HG03095 (cell line): ENCODE measurements around the gene DUOX1.
"Not testable (repeated sequence)": the region's sequence is repeated elsewhere in the genome, so short reads cannot be mapped to it uniquely, and the experiment has no call there.

Source experiments
- ATAC-seq: cut with Tn5 transposase; IDR thresholded peaks from one replicate; pipeline ENCODE4 v1.9.1; 2021; ENCODE audit warnings: moderate library complexity; ENCODE audit not compliant: unreplicated experiment

Gene DUOX1

DNA sequence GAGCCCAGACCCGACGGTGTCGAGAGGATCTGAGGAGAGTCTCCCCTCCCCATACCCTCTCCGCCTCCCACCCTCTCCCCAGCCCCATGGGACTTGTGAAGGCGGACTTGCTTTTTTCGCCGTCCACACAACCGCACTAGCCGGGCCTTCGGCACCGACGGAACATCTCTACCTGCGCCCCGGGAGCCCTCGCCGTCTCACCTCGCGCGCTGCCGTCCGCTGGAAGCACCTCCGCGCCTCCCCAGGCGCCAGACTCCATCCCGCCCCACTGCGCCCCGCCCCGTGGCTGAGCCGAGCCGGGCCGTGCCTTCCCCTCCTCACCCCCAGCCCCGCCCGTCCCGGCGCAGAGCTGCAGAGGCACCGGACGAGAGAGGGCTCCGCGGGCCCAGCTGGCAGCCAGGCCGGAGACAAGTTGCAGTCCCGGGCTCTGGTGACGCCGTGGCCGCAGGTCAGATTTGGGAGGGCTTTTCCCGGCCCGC, at the start of gene DUOX1, which contains the start of gene DUOXA1:
DUOX1 (plus strand) TSS at position 344 of the 479 bp plus-strand sequence. CDS start 1,973 bp downstream, outside the sequence.
DUOXA1 (minus strand) TSS at position 229 of the 479 bp plus-strand sequence. CDS start 6,865 bp downstream, outside the sequence.
- ATAC-seq = no peak

DNA sequence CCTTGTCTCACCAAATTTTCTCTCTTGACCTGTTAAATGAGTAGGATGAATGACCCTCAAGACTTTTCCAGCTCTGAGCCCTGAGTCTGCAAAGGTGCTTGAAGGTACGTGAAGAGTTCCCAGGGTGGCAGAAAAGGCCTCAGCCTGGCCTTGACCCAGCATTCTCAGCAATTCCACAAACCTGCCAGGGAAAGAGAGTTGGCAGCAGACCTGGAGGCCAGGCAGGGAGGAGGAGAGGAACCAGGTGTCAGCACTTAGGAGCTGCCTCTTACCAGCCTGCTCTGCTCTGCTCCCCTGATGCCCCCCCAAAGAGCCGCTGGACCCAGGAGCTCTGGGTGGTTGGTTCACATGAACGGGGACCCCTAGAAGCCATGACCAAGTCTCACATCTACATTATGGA, 49.2 kb upstream of the DUOX1 start:
- not testable (repeated sequence) for ATAC-seq

DNA sequence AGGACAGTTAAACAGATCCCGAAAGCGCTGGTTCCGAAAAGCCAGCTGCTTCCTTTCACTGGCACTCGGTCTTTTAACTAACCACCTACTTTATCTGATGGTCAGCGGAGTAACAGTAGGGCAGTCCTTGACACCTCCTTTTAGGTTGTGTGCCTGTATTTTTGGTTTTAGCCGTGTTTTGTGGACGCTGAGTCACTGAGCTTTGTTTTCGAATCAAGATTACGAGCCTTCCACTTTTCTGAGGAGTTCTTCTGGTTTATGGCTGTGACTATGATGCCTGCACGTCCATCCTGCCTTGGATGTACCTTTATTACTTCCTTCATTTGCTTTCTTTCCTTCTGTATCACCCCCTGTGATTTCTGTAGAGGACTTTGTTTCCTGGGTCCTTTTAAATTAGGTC, 47.4 kb upstream of the DUOX1 start:
- not testable (repeated sequence) for ATAC-seq

DNA sequence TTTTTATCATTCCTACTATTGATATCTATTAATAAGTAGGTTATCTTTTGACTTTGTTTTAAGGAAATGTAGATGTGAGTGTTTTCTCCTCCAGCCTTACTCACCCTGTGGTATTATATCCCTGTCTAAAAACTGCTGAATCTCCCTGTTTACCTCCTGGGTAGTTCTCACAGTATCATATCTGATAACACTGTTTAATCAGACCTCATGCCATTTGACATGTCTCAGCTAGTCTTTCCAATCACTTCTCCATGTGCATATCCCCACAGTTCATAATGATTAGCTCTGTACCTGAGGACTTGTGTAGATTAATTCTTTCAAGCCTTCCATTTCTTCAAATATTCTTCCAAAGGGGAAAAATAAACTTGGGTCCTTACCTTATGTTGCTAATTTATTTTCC, 46.6 kb upstream of the DUOX1 start:
- ATAC-seq = no peak

DNA sequence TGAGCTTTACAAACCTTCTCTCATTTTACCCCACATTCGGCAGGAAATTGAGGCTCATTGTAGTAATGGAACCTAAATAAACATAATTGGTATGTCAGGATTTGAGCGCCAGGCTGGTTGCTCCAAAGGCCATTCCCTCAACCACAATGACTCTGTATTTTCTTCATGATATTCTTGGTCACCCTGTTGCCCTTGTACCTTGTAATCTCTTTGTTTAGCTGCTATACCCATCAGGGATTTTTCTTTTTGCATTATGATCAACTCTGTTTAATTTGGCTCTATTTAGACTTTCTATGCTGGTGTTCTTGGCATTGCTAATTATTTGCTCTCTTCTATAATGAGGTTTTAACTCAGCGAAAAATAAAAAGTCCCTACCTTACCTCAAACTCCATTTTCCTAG, 45.6 kb upstream of the DUOX1 start:
- ATAC-seq = no peak

DNA sequence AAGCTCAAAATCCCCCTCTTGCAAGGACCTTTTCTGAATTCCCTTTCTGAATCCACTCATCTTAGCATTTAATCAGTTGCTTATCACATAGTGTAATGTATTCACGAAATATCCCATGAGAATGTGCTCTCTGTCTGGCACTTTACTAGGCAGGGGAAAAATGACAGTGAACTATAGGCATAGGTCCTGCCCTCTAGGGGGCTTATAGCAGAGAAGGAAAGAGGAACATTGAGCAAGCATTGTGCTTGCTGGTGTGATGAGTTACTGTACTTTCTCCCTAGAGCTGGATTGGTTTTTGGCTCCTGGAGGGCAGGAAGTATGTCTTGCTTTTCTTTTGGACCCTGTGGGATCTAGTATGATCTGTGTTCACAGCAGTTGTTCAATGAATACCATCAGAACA, 42.3 kb upstream of the DUOX1 start:
- no peak for ATAC-seq

DNA sequence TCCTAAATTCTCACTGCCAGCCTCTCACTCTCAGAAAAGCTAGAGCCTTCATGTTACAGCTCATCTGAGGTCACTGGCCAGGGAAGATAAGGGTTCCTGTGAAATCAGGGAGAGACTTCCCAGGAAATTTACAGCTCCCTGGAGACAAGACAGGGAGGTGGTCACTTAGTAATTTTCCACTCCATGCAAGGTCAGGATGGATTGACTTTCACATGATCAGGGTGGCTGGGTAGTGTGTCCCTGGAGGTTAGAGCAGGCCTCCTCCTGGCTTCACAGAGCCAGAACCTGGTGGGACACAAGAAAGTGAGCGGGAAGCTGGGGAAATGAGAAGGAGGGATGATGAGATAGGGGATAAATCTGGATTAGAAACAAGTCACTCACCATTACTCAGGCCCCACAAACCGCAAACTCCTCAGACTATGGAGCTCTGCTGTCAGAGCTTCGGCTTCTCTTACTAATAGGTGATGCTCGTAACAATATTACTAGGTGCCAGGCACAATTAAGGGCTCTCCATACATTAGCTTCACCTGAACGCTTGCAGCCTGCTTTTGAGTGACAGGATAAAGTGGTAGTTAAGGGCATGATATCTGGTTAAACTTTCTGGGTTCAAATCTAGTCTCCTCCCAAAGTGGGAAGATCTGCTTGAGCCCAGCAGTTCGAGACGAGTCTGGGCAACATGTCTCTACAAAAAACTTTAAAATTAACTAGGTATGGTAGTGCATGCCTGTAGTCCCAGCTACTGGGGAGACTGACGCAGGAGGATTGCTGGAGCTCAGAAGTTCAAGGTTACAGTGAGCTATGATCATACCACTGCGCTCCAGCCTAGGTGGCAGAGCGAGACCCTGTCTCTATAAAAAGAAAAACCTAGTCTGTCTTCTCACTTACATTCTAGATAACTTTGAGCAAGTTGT, 40.7 kb upstream of the DUOX1 start:
- no peak for ATAC-seq

DNA sequence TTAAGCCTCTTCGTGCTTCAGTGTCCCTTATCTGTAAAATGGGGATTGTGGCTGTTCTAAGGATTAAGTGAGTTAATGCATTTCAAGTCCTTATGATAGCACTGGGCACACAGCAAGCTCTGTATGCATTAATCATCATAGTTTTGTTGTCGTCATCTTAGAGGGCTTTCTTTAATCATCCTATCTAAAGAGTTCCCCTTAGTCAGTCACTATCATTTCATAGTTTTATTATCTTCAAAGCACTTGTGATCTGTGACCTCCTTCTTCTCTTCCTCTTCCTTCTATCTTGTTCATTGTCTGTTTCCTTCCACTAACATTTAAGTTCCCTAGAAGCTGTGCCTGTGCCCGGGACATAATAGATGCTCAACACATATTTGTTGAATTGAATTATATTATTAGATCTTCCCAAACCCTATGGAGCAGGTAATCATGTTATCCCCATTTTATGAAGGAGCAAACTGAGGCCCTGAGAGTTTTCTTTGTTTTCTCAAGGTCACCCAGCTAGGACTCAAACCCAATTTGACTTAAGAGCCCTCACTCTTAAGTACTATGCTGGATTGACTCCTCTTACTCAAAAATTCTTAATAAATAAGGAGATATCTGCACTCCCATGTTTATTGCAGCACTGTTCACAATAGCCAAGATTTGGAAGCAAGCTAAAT, 40.0 kb upstream of the DUOX1 start:
- ATAC-seq = no peak

DNA sequence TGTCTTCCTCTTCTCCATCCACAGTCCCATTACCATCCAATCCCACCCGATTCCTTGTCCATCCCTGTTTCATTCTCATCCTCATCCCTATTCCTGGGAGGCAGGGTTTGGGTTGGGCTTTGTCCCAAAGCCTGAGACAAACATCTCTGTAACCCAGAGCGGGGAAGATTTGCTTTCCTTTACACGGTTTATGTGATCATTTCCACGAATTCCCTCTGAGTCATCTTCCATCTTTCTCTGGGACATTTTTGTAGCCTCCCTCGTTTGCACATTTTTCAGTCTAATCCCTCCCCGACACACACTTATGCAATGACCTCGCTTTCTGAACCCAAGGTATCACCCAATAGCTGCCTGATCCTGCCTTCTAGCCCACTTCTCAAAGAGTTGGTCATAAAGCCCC, 38.6 kb upstream of the DUOX1 start:
- ATAC-seq = no peak

DNA sequence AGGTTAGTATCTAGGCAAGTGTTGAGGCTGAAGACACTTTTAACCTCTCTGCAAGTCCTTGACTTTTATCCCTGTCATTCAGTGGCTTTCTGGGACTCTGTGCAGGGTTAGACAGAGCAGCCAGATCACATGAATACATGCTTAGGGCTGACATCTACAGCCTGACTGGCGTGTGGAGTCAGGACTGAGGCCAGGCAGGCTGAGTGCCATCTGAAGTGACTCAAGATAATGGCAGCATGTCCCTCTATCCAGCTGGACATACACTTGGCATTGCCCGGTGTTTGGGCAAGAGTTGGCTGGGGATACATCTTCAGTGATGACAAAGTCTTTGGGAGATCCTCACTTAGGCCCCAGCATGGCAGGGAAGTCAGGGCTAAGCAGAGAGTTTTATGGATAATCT, 38.2 kb upstream of the DUOX1 start:
- ATAC-seq = no peak

DNA sequence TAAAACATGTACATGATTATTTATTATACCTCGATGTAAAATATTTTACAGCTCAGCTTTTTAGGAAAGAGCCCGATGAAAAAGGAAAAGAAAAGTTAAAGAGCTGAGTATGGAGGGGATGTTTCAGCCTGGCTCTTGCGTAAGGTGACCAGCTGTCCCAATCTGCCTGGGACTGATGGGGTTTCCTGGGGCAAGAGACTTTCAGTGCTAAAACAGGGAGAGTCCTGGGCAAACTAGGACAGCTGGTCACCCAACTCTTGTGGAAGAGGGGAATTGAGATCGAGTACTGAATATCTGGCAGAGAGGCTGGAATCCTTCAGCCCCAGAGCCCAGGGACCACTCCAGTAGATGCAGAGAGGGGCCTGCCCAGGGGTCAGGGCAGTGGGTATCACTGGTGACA, 36.8 kb upstream of the DUOX1 start:
- ATAC-seq = no peak

DNA sequence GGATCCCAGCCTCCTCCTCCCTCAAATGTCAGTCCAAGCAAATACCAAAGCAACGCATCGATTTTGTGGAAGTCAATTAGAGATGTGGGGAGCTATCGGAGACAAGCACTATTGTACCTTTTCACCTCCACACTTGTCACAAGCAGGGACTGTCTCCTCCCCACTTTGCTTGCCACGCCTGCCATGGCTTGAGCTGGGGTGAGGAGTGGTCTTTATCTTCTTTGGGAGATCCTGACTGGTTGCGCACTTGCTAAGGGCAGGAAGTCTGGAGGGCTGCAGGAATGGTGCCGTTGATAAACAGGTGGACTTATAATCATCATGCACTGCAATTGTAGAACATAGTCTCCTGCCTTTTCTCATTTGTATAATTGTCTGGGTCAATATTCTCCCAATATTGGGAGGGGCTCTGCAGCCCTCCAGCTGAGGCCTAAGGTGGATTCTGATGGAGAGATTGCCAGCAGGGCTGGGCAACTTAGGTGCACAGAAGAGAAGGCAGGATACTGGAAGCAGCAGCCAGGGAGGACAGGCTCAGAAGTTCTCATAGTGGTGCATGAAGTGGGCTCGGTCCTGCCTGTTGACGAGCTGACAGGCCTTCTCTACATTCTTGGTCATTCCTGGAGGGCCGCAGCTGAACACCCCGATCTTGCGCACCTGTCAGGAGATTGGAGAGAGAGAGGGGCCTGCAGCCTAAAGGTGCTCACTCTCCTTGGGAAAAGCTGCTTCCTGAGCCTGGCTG, 36.0 kb upstream of the DUOX1 start:
- no peak for ATAC-seq

DNA sequence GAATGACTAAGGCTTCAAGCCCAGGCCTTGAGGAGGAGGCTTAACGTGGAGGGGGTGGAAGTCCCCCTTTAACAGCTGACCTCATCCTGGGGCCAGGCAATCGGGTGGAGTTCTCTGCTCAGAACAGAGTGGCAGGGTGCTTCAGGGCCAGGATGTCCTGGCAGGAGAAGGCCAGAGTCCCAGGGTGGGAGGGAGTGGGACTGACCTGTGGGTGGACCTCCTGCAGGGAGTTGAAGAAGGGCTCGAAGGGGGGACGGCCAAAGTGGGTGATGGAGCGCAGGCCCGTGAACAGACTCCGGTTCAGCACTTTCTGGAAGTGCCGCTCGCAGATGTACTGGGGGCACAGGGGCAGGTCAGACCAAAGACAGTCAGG, 35.5 kb upstream of the DUOX1 start:
- no peak for ATAC-seq

DNA sequence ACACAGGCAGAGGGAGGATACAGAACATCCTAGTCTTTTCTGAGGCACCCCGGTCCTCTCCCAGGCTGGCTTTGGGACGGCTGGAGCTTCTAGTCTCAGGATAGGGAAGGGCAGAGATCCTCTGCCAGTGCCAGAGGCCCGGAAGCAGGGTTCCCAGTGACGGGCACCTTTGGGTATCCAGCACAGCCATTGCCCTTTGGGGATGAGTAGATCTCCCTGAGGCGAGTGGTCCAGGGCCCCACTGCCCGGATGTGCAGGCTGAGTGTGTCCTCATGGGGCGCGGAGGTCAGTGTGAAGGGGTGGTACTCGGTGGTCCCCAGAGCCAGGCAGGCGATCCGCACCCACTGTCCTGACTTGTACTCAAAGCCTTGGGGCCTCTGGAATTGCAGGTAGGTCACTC, 34.1 kb upstream of the DUOX1 start:
- ATAC-seq = no peak

DNA sequence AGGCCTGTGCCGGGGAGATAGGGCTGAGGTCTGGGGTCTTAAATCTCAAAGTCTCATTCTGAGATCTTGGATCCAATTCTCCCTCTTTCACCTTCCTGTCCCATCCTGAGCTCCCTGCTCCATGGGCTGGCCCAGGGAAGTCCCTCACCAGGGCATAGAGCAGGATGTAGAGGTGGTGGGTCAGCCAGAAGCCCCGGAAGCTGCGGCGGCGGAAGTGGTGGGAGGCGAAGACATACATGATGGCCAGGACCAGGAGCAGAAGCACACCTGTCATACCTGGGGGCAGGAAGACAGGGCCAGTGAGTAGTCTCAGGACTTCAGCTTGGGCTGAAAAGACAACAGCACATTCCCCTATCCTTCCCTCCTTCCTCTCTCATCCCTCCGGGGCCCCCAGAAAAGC, 32.3 kb upstream of the DUOX1 start:
- no peak for ATAC-seq

DNA sequence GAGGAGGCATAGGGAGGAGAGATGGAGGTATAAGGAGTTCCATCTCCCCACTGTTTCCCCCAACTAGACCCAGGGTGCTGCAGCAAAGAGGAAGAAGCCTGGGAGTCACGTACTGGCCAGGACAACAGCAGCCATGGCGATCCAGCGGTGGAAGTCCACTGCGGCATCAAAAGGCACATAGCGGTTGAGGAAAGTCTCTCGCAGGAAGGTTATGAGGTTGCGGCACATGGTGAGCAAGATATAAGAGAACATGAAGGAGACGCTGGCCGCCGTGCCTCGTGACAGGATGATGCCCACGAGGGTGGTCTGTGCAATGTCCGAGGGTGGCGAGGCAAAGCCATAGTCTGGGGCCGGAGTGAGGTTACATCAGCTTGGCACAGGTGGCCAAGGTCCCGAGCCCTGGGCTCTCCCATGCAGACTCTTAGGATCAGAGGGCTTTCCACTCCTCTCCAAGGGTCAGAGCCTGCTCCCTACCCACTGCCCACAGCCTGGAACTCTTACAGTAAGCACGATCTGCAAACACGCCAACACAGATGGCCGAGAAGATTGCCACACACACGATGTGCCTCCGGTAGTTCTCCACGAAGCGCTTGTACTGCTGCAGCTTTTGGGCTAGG, 30.1 kb upstream of the DUOX1 start:
- ATAC-seq = no peak

DNA sequence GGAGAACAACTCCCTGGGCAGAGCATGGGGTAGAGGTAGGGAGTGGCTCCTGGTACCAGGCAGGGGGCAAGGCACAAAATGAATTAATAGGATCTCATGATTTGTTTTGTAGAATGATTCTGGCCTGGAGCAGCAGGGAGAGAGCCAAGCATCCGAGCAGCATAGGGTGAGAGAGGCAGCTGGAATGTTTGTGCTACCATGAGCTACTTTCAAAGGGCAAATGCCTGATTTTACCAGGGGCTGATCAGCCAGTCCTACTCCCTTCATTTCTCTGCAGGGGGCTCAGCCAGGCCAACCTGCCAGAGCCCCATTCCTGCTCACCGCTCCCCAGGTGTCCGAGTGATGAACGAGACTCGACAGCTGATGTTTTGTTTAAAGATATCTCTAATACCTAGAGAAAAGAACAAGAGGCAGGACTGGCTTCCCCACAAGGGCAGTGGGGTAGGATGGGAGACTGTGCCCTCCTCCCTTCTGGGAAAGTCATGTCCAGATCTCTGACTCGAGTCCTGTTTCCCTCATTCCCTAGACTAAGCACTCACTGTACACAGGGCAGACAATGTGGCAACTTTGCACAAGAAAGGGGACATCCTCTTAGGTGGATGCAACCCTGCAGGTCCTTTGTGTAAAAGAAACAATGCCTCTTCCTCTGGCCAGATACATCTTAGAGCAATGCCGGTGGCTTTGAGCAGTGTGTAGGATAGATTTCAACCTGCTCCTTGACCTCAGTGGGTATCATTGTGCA, 28.7 kb upstream of the DUOX1 start:
- no peak for ATAC-seq

DNA sequence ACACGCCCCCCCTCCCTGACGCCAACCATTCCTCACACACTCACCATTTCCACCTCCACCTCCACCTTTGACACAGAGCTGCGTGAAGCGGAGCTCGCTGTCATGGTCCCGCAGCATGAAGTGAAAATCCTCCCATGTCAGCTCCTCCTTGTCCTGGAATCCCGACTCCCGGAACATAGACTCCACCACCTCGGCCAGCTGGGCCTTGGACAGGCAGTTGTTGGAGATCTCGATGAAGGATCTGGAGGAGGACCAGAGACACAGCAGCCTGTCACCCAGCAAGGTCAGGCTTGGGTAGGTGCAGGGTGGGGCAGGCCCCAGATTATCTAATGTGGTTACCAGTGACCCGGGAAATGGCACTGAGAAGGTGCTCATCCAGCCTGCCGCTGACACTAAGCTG, 28.0 kb upstream of the DUOX1 start:
- no peak for ATAC-seq

DNA sequence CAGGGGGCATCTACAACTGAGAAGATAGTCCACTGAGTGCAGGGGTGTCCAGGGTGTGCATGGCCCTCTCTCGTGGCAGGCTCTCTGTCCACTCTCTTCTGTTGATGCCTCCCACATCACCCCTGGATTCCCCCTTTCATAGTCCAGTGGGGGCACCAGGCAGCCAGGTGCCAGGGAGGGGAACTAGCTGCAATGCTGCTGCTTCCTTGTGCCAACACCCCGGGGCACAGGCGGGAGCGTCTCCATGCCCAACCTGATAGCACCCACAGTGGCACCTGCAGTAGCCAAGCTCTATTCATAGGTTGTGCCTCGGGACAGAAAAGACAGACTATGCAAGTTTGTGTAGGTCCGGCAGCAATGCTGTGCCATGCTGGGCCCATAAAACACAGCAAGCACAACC, 27.6 kb upstream of the DUOX1 start:
- no peak for ATAC-seq

DNA sequence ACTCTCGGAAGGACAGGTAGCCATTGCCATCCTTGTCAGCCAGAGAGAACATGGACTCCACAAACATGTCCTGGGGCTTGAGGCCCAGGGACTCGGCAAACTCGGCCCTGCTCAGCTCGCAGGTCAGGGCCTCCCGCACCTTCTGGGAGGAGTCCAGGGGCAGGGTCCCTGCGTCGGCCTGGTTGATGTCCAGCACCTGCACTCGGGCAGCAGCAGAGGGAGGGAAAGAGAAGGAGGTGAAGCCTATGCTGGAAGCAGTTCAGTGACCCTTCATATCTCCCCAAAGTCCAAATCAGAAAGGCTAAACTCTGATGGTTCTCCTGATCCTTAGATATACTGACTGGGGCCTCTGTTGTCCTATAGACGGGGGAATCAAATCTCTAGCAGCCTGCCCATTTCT, 25.6 kb upstream of the DUOX1 start:
- not testable (repeated sequence) for ATAC-seq
